Lower lobe of right lung (tissue), 2 donors: ENCODE data around the gene MANBA. TPM values are rescaled to one million over a fixed set of nuclear protein-coding genes. Genes with fewer than 3 reads are reported as not detected.
"Not testable (repeated sequence)": the region's sequence is repeated elsewhere in the genome, so short reads cannot be mapped to it uniquely, and the experiment has no call there.

ENCODE experiments used
- ATAC-seq, 2 donors: fragments of 200-7000 bp; cut with Tn5 transposase; one replicate each; pipeline ENCODE4 v1.9.1; 2020 to 2022; ENCODE audit warnings: mild to moderate bottlenecking in 2 of 2, moderate library complexity in 2 of 2
- DNase-seq: peaks from one replicate; pipeline ENCODE4 v3.0.0-alpha.2; 2020
- H3K27ac ChIP-seq: fragments of 200-600 bp; one replicate; pipeline ENCODE4 v1.8.0; 2022
- H3K27me3 ChIP-seq: fragments of 200-600 bp; one replicate; pipeline ENCODE4 v1.8.0; 2022; ENCODE audit warnings: low read depth
- H3K36me3 ChIP-seq: fragments of 200-600 bp; one replicate; pipeline ENCODE4 v1.8.0; 2022; ENCODE audit warnings: mild to moderate bottlenecking
- H3K4me1 ChIP-seq: fragments of 200-600 bp; one replicate; pipeline ENCODE4 v1.8.0; 2022
- H3K4me3 ChIP-seq: fragments of 200-600 bp; one replicate; pipeline ENCODE4 v1.8.0; 2022; ENCODE audit warnings: mild to moderate bottlenecking
- H3K9me3 ChIP-seq: fragments of 200-600 bp; one replicate; pipeline ENCODE4 v1.8.0; 2022
- CTCF ChIP-seq: fragments of 200-600 bp; IDR thresholded peaks from one replicate; pipeline ENCODE4 v1.8.0; 2022; ENCODE audit warnings: antibody characterized with exemption, mild to moderate bottlenecking
- intact Hi-C: fragments of 100-400 bp; cut with DNase I; formaldehyde crosslinking; loops from one replicate; pipeline ENCODE4 v1.11.0; 2022
- total RNA-seq: library from RNA; stranded (reverse); fragmentation: NEBNext Ultra II Directional; extraction: Animal tissue kit (Norgen Biotek cat#: 25700); gene quantifications from one replicate; pipeline ENCODE4 v1.2.1, GENCODE V29; 2021
- donor health status: DM: no; HTN: yes; CAD: no; lungs with severe emphysema.

MANBA gene
- total RNA-seq, 1 donor from 2014 or later, result 68.2 TPM

- no peaks in the 10 kb centered on the region for H3K36me3 ChIP-seq
- no peak for ATAC-seq
- intact Hi-C loops, result no loop called here
- TF ChIP-seq CTCF, result no peak
- H3K4me1 ChIP-seq, result peaks cover 31% of the 10 kb centered on the region
- no peaks in the 10 kb centered on the region for H3K9me3 ChIP-seq
- no peak overlapping the region for H3K4me3 ChIP-seq
- no peak overlapping the region for H3K27ac ChIP-seq
- DNase-seq, result no peak
- H3K27me3 ChIP-seq, result no peaks in the 10 kb centered on the region
Observed at GRCh38 chr4:102758241-102759160, 2.3 kb downstream of the MANBA start.

- no peak for DNase-seq
- no peak for ATAC-seq
- no peaks in the 10 kb centered on the region for H3K36me3 ChIP-seq
- no peak overlapping the region for H3K4me3 ChIP-seq
- H3K4me1 ChIP-seq, result peaks cover 31% of the 10 kb centered on the region
- intact Hi-C loops, result no loop called here
- TF ChIP-seq CTCF, result no peak
- no peaks in the 10 kb centered on the region for H3K9me3 ChIP-seq
- no peaks in the 10 kb centered on the region for H3K27me3 ChIP-seq
- H3K27ac ChIP-seq, result no peak overlapping the region
Observed at GRCh38 chr4:102757681-102758080, 3.1 kb downstream of the MANBA start.

GRCh38 chr4:102754044-102754443 is 6.7 kb downstream of the MANBA start:
- no peaks in the 10 kb centered on the region for H3K27me3 ChIP-seq
- no peak overlapping the region for H3K4me3 ChIP-seq
- peaks cover 27% of the 10 kb centered on the region for H3K4me1 ChIP-seq
- H3K27ac ChIP-seq, result no peak overlapping the region
- H3K36me3 ChIP-seq, result no peaks in the 10 kb centered on the region
- no peak for TF ChIP-seq CTCF
- ATAC-seq (no peak), DNase-seq (no peak)
- intact Hi-C loops, result no loop called here
- H3K9me3 ChIP-seq, result no peaks in the 10 kb centered on the region

- ATAC-seq, result peak in 1 of 2 donors; percentile 66
Observed at GRCh38 chr4:102751941-102752340, 8.8 kb downstream of the MANBA start.

GRCh38 chr4:102743352-102743751 is 17.4 kb downstream of the MANBA start:
- ATAC-seq (peak; percentile 60 to 69), DNase-seq (peak; percentile 64)
- H3K27me3 ChIP-seq, H3K36me3 ChIP-seq, H3K4me3 ChIP-seq, H3K4me1 ChIP-seq, H3K27ac ChIP-seq, intact Hi-C loops, H3K9me3 ChIP-seq: not testable (repeated sequence)

More at GRCh38 chr4:102751941-102752340, 8.8 kb downstream of the MANBA start:
- no peak for DNase-seq
- Histone ChIP-seq H3K27me3 (no peaks in the 10 kb centered on the region), H3K4me1 (peaks cover 10% of the 10 kb centered on the region), H3K9me3 (no peaks in the 10 kb centered on the region), H3K36me3 (peaks cover 5% of the 10 kb centered on the region), H3K4me3 (no peak overlapping the region), H3K27ac (no peak overlapping the region)
- TF ChIP-seq CTCF, result no peak
- intact Hi-C loops, result no loop called here

GRCh38 chr4:102738802-102739201 is 22.0 kb downstream of the MANBA start:
- H3K9me3 ChIP-seq, H3K4me3 ChIP-seq, intact Hi-C loops, ATAC-seq, DNase-seq, H3K27ac ChIP-seq, H3K36me3 ChIP-seq, H3K27me3 ChIP-seq: not testable (repeated sequence)
- peaks cover 25% of the 10 kb centered on the region for H3K4me1 ChIP-seq
